Breast epithelium (tissue), 4 donors: ENCODE data around the gene ATP6V0E2. TPM values are rescaled to one million over a fixed set of nuclear protein-coding genes. Genes with fewer than 3 reads are reported as not detected.

ENCODE experiments used
- DNase-seq, 2 donors: peaks; one replicate each; pipeline ENCODE4 v3.0.0-alpha.2; 2019; ENCODE audit warnings: low spot score in 2 of 2
- H3K27ac ChIP-seq, 2 donors: fragments of 200-600 bp; sonication (generic) in 1 of 2; one replicate each; pipeline ENCODE4 v1.5.1; 2016 to 2019; ENCODE audit warnings: mild to moderate bottlenecking in 1 of 2
- H3K27me3 ChIP-seq, 2 donors: fragments of 200-600 bp; sonication (generic) in 1 of 2; one replicate each; pipeline versions ENCODE4 v1.5.1 to v1.6.0; 2017 to 2019; ENCODE audit warnings: control low read depth in 1 of 2, mild to moderate bottlenecking in 1 of 2
- H3K36me3 ChIP-seq: fragments of 200-600 bp; one replicate; pipeline ENCODE4 v1.5.1; 2019
- H3K4me1 ChIP-seq, 2 donors: fragments of 200-600 bp; sonication (generic); one replicate each; pipeline ENCODE4 v1.5.1; 2016 to 2019; ENCODE audit warnings: control low read depth in 1 of 2
- H3K4me3 ChIP-seq, 3 donors: fragments of 200-600 bp; sonication (generic); 1 replicate in 2 of 3; 2 replicates in 1 of 3; pipeline ENCODE4 v1.5.1; 2016 to 2019; ENCODE audit warnings: mild to moderate bottlenecking in 3 of 3, moderate library complexity in 2 of 3
- H3K9me3 ChIP-seq, 2 donors: fragments of 200-600 bp; sonication (generic) in 1 of 2; one replicate each; pipeline ENCODE4 v1.5.1; 2016 to 2019; ENCODE audit warnings: control low read depth in 1 of 2
- CTCF ChIP-seq, 3 donors: fragments of 450-650 bp; IDR thresholded peaks; one replicate each; pipeline ENCODE4 v1.5.1; 2016 to 2017; ENCODE audit warnings: antibody characterized with exemption in 3 of 3, mild to moderate bottlenecking in 3 of 3, moderate library complexity in 3 of 3
- POLR2A ChIP-seq: fragments of 450-650 bp; IDR thresholded peaks from one replicate; pipeline ENCODE4 v1.6.1; 2016; ENCODE audit warnings: antibody characterized with exemption, mild to moderate bottlenecking, moderate library complexity
- POLR2AphosphoS5 ChIP-seq, 3 donors: sonication (generic); formaldehyde crosslinking; IDR thresholded peaks; one replicate each; pipeline ENCODE4 v1.6.1; 2017; ENCODE audit warnings: antibody characterized with exemption in 3 of 3
- intact Hi-C: fragments of 100-400 bp; cut with DNase I; formaldehyde crosslinking; loops from one replicate; pipeline ENCODE4 v1.15.1; 2023; ENCODE audit warnings: low total_unique reads
- total RNA-seq, 3 donors: library from RNA; depleted of rRNA; stranded (reverse); fragments of >200 nt; gene quantifications; one replicate each; pipeline ENCODE4 v1.1.0, GENCODE V29; 2016

The ATP6V0E2 gene
- total RNA-seq, 3 donors from 2014 or later, result 18.4 to 29.2 (median 23.1) TPM

DNA sequence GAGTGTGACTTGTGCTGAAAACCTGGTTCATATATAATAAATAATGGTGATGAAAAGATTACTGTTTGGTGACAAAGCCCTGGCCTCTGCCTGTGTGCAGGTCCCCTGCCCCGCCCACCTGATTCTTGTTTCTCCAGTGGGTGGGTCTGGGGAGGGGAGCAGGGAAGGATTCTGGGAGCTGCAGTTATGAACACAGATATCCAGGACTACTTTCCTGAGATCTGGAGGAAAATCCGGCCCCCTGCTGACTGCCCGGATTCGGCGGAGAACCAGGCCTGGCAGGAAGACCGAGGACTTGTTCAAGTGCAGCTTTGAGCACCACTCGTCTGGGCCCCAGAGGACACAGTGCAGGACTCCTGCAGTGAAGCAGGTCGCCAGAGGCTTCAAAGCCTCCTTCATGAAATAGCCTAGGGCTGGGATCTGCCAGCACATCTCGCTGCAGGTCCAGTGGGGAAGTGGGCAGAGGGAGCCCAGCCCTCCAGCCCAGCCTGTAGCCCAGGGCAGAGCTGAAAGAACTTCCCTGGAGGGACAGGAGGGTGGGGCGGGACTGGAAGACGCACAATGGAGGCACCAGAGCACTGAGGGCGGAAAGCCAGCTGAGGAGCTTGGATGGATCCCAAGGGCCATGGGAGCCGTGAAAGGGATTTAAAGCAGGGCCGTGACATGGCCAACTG is 7.0 kb downstream of the ATP6V0E2 start:
- H3K4me3 ChIP-seq, result no peak overlapping the region
- intact Hi-C loops, result no loop called here
- H3K9me3 ChIP-seq, result no peaks in the 10 kb centered on the region
- H3K4me1 ChIP-seq, result peaks cover 2 to 12% of the 10 kb centered on the region in 2 donors
- no peak for TF ChIP-seq CTCF (IDR thresholded peaks at IDR 0.05)
- H3K36me3 ChIP-seq, result no peaks in the 10 kb centered on the region
- DNase-seq, result peak in 1 of 2 donors; percentile 47
- H3K27me3 ChIP-seq, result no peaks in the 10 kb centered on the region
- peak overlapping the region; percentile 33 to 63 for H3K27ac ChIP-seq

DNA sequence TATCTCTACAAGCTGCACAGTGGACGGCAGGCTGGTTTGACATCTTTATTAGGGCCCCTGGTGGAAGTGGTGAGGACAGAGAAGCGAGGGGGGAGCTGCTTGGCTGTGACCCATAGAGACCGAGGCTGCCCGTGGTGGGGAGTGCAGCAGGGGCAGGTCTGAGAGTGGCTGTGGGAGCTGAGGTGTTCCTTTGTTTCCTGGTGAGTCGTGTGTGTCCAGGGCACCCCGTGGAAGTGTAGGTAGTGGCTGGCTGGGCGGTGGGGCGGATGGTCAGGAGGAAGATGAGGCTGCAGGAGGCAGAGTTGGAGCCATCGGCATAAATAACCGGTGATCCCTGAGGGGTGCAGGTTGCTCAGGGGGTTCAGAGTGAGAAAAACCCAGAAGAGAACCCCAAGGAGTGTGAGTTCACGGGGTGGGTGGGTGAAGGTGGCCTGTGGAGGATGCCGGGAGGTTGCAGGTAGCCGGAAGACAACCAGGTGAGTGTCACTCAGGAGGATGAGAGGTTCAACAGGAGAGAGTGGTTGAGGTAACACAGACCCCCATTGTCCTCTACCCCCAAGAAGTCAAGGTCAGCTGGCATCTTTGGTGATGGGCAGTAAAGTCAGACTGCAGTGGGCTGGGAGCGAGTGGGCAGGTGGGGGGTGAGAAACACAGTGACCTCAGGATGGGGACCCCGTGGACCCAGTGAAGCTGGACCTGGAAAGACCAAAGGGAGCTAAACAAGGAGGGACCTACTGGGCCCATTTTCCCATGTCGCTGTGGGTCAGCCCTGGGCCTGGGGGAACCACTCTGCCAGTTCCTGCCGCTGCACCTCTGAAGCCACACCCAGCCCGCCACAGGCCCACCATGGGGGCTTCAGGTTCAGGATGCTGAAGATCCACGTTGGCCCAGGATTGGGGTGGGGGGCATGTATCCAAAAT is 7.8 kb downstream of the ATP6V0E2 start:
- Histone ChIP-seq H3K4me1 (peaks cover 2 to 14% of the 10 kb centered on the region in 2 donors), H3K27me3 (no peaks in the 10 kb centered on the region), H3K4me3 (no peak overlapping the region), H3K27ac (peak overlapping the region; percentile 69 to 81), H3K9me3 (no peaks in the 10 kb centered on the region), H3K36me3 (no peaks in the 10 kb centered on the region)
- no peak for DNase-seq
- TF ChIP-seq CTCF (IDR thresholded peaks at IDR 0.05) (no peak), POLR2A (no peak), POLR2AphosphoS5 (IDR thresholded peaks at IDR 0.05) (no peak)
- intact Hi-C loops, result no loop called here

DNA sequence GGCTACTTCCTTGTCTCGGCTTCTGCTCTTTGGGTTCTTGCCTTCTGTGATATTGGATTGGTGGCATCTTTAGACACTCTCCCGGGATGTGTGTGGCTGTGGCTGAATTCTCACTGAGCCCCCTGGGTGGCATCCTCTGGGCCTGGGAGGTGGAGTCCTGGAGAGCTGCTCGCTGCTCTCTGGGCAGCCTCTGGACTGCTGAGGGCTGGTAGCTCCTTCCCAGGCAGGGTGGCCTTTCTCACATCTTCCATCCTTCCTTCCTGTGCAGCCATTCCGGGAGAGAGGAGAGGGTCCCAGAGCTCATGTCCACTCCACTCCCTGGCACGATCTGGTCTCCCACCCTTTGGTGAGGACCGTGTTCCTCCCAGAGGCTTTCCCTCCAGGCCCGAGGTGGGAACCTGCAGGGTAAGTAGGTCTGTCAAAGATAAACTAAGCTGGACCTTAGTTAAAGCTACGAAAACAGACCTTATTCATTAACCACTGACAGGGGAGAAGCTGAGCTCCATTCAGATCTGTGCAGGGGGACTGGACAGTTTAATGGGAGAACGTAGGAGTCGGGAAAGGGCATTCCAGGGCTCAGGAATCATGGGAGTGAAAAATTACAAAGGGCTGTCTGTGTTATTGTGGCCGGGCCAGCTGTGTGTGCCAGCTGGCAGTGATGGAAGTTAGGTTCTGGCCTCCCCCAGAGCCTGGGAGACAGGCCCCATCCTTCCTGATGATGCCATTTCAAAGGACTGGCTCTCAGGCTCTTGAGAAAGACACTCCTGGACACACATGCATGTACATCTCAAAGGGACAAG is 8.7 kb downstream of the ATP6V0E2 start:
- no peak for TF ChIP-seq POLR2AphosphoS5 (IDR thresholded peaks at IDR 0.05)
- peak; percentile 55 to 81 for DNase-seq
- Histone ChIP-seq H3K4me3 (no peak overlapping the region), H3K36me3 (no peaks in the 10 kb centered on the region), H3K27me3 (no peaks in the 10 kb centered on the region), H3K27ac (peak overlapping the region; percentile 69 to 81), H3K4me1 (peaks cover 2 to 14% of the 10 kb centered on the region in 2 donors), H3K9me3 (no peaks in the 10 kb centered on the region)
- intact Hi-C loops, result no loop called here

- Histone ChIP-seq H3K27ac (peak overlapping the region; percentile 69 to 81), H3K4me3 (no peak overlapping the region), H3K27me3 (no peaks in the 10 kb centered on the region), H3K36me3 (no peaks in the 10 kb centered on the region), H3K9me3 (no peaks in the 10 kb centered on the region), H3K4me1 (peaks cover 2 to 14% of the 10 kb centered on the region in 2 donors)
- no peak for TF ChIP-seq CTCF (IDR thresholded peaks at IDR 0.05)
- no peak for TF ChIP-seq POLR2A
- TF ChIP-seq POLR2AphosphoS5 (IDR thresholded peaks at IDR 0.05), result no peak
- intact Hi-C loops, result no loop called here
- no peak for DNase-seq
Observed at GRCh38 chr7:149883048-149883438, 9.3 kb downstream of the ATP6V0E2 start.

DNA sequence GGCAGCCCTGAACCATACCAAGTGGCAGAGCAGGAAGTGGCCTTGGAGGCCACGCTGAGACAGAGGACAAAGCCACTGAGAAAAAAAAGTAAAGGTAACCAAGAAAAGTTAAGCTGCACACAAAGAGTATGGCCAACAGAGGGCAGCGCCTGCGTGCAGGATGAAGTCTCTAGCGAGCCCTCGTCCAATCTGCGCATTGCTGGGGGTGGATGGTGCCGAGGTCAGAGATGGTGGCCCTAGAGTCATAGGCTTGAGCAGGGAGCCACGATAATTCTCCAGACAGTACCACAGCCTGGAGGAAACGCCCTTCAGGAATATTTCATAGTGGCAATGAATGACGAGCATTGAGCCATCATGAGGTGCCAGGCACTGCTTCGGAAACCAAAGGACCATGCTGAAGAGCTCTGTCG is 9.7 kb downstream of the ATP6V0E2 start:
- no peak overlapping the region for H3K4me3 ChIP-seq
- intact Hi-C loops, result no loop called here
- peak overlapping the region; percentile 69 to 81 for H3K27ac ChIP-seq
- DNase-seq, result peak in 1 of 2 donors; percentile 57
- H3K36me3 ChIP-seq, result no peaks in the 10 kb centered on the region
- H3K9me3 ChIP-seq, result no peaks in the 10 kb centered on the region
- TF ChIP-seq POLR2AphosphoS5 (IDR thresholded peaks at IDR 0.05), result no peak
- TF ChIP-seq CTCF (IDR thresholded peaks at IDR 0.05), result peak; percentile 46 to 82 (median 74)
- no peaks in the 10 kb centered on the region for H3K27me3 ChIP-seq
- H3K4me1 ChIP-seq, result peaks cover 2 to 14% of the 10 kb centered on the region in 2 donors
